ENCODE measurements around the gene METTL16.
"Not testable (repeated sequence)": the region's sequence is repeated elsewhere in the genome, so short reads cannot be mapped to it uniquely, and the experiment has no call there.

Gene METTL16

GRCh38 chr17:2502871-2503580 is 8.7 kb downstream of the METTL16 start:
- no peak for DNase-seq

GRCh38 chr17:2500446-2500845 is 11.2 kb downstream of the METTL16 start:
- no peak for DNase-seq

GRCh38 chr17:2489286-2489685 is 22.4 kb downstream of the METTL16 start:
- DNase-seq: not testable (repeated sequence)

GRCh38 chr17:2487306-2487705 is 24.4 kb downstream of the METTL16 start:
- no peak for DNase-seq

- not testable (repeated sequence) for DNase-seq
Measured at GRCh38 chr17:2486709-2487108, 25.0 kb downstream of the METTL16 start.

- no peak for DNase-seq
Measured at GRCh38 chr17:2485970-2486369, 25.7 kb downstream of the METTL16 start.

GRCh38 chr17:2485543-2485942 is 26.1 kb downstream of the METTL16 start:
- no peak for DNase-seq

- DNase-seq: peak; percentile 57
Measured at GRCh38 chr17:2484876-2485275, 26.8 kb downstream of the METTL16 start.

GRCh38 chr17:2483084-2483483 is 28.6 kb downstream of the METTL16 start:
- DNase-seq: no peak

- DNase-seq: no peak
Measured at GRCh38 chr17:2482218-2482617, 29.5 kb downstream of the METTL16 start.

- DNase-seq: no peak
Measured at GRCh38 chr17:2481760-2482159, 29.9 kb downstream of the METTL16 start.

GRCh38 chr17:2478458-2478857 is 33.2 kb downstream of the METTL16 start:
- no peak for DNase-seq

- DNase-seq: no peak
Measured at GRCh38 chr17:2475056-2475455, 36.6 kb downstream of the METTL16 start.

- DNase-seq: no peak
Measured at GRCh38 chr17:2474371-2474770, 37.3 kb downstream of the METTL16 start.

GRCh38 chr17:2468270-2468669 is 43.4 kb downstream of the METTL16 start:
- no peak for DNase-seq

GRCh38 chr17:2466931-2467330 is 44.8 kb downstream of the METTL16 start:
- DNase-seq: no peak

GRCh38 chr17:2462481-2462880 is 49.2 kb downstream of the METTL16 start:
- no peak for DNase-seq

GRCh38 chr17:2459917-2460271 is 51.8 kb downstream of the METTL16 start:
- DNase-seq: no peak

GRCh38 chr17:2457913-2458312 is 53.8 kb downstream of the METTL16 start:
- DNase-seq: no peak

- no peak for DNase-seq
Measured at GRCh38 chr17:2456475-2456874, 55.2 kb downstream of the METTL16 start.

- no peak for DNase-seq
Measured at GRCh38 chr17:2455956-2456355, 55.7 kb downstream of the METTL16 start.

- no peak for DNase-seq
Measured at GRCh38 chr17:2453866-2454265, 57.8 kb downstream of the METTL16 start.

- no peak for DNase-seq
Measured at GRCh38 chr17:2453325-2453724, 58.4 kb downstream of the METTL16 start.

GRCh38 chr17:2452216-2452750 is 59.4 kb downstream of the METTL16 start:
- no peak for DNase-seq

- DNase-seq: no peak
Measured at GRCh38 chr17:2450016-2450650, 61.6 kb downstream of the METTL16 start.
